Heart right ventricle (tissue), 16 donors: Measurements from ENCODE around the gene TGIF2. TPM values are rescaled to one million over a fixed set of nuclear protein-coding genes. Genes with fewer than 3 reads are reported as not detected.

Source experiments
- ATAC-seq, 8 donors: fragments of 200-7000 bp; cut with Tn5 transposase; one replicate each; pipeline ENCODE4 v1.9.1; 2020; ENCODE audit warnings: mild to moderate bottlenecking in 8 of 8, moderate library complexity in 8 of 8, moderate number of reproducible peaks in 1 of 8
- DNase-seq, 2 donors: peaks; one replicate each; pipeline ENCODE4 v3.0.0-alpha.2; 2020
- H3K27ac ChIP-seq, 10 donors: fragments of 200-600 bp; sonication (generic) in 2 of 10; one replicate each; pipeline versions ENCODE4 v1.5.0 to v1.8.0; 2020 to 2022; ENCODE audit warnings: mild to moderate bottlenecking in 3 of 10
- H3K27me3 ChIP-seq, 7 donors: fragments of 200-600 bp; one replicate each; pipeline ENCODE4 v1.8.0; 2021 to 2022; ENCODE audit warnings: mild to moderate bottlenecking in 2 of 7
- H3K36me3 ChIP-seq, 9 donors: fragments of 200-600 bp; sonication (generic) in 1 of 9; one replicate each; pipeline versions ENCODE4 v1.5.0 to v1.8.0; 2020 to 2022; ENCODE audit warnings: mild to moderate bottlenecking in 2 of 9
- H3K4me1 ChIP-seq, 9 donors: fragments of 200-600 bp; sonication (generic) in 1 of 9; one replicate each; pipeline versions ENCODE4 v1.5.0 to v1.8.0; 2020 to 2022; ENCODE audit warnings: mild to moderate bottlenecking in 4 of 9
- H3K4me3 ChIP-seq, 10 donors: fragments of 200-600 bp; sonication (generic) in 2 of 10; one replicate each; pipeline versions ENCODE4 v1.5.0 to v1.8.0; 2020 to 2022; ENCODE audit warnings: mild to moderate bottlenecking in 7 of 10, moderate library complexity in 2 of 10
- H3K9me3 ChIP-seq, 11 donors: fragments of 200-600 bp in 10 of 11; sonication (generic) in 2 of 11; one replicate each; pipeline versions ENCODE4 v1.5.0 to v1.8.0; 2013 to 2022; ENCODE audit warnings: mild to moderate bottlenecking in 2 of 11, control low read depth in 1 of 11, moderate library complexity in 1 of 11
- WGBS, 2 donors: extraction: QIAGEN DNeasy Blood & Tissue Kit; methylation state at CpG; one replicate each; pipeline ENCODE4 v1.1.7; 2013; ENCODE audit warnings: inconsistent platforms in 1 of 2; 5-methylcytosine and 5-hydroxymethylcytosine counted together
- intact Hi-C, 10 donors: fragments of 100-400 bp; cut with DNase I; formaldehyde crosslinking; loops; one replicate each; pipeline versions ENCODE4 v1.11.1 to v1.14.2; 2022
- polyA plus RNA-seq, 2 donors: library from polyadenylated mRNA; stranded (reverse); fragments of 200-250 nt; gene quantifications; one replicate each; pipeline ENCODE4 v1.2.3, GENCODE V29; 2013
- total RNA-seq, 10 donors: library from RNA; stranded (reverse); fragmentation: NEBNext Ultra II Directional in 3 of 10; extraction: Animal tissue kit (Norgen Biotek cat#: 25700) in 3 of 10; gene quantifications; one replicate each; pipeline versions ENCODE4 v1.2.1 to v1.2.4, GENCODE V29; 2021 to 2023
- TF ChIP-seq, protein P1 (sequence below), 9 donors: fragments of 200-600 bp; sonication (generic) in 2 of 9; IDR thresholded peaks; one replicate each; pipeline versions ENCODE4 v1.5.0 to v1.8.0; 2021 to 2022; ENCODE audit warnings: antibody characterized with exemption in 9 of 9, mild to moderate bottlenecking in 5 of 9, moderate library complexity in 1 of 9
- donor health status: Arrhythmogenic right ventricular cardiomyopathy.
- donor health status: ischemic (EF 13 %, LVEDD 7.1; RV severe dilation, severe dysfunction).
- donor health status: healthy with polysubstance abuse.
- donor health status: DM: no; HTN: yes; CAD: no.
- donor health status: DM: no; HTN: no; CAD: no.
- donor health status: ischemic (EF 25% LVEDD 6.9; RV normal size, moderate dysfunction).
- donor health status: ischemic (EF 25% LVEDD 5.7; RV mildly dilated, moderate dysfunction).
- donor health status: healthy.
- donor health status: DM: yes; HTN: yes; CAD: no.
- donor health status: Ischemic cardiomyopathy.
- donor health status: ischemic (EF 35%, LVEDD 5.7; RV mildly dilated, moderate dysfunction).
- donor health status: nonischemic (EF 11% LVEDD 7.7; RV severe dilation, severe dysfunction).
- donor health status: DM: yes; HTN: yes; CAD: no.
- donor health status: PGD.
- donor health status: ischemic (EF 29% LVEDD 5.4; RV normal size, mild dysfunction).
- donor health status: nonischemic (EF 23%, LVEDD 6.1; RV moderate dilation, normal function).

Gene TGIF2
- total and polyA plus RNA-seq, 12 donors, result 2.9 to 13.8 (median 6.8) TPM

- 54 to 68% methylated on average over 12 of the region's 12 CpGs for WGBS, 2 donors
- no peak overlapping the region for H3K27ac ChIP-seq
- no peaks in the 10 kb centered on the region for H3K27me3 ChIP-seq
- TF ChIP-seq, protein P1, sequence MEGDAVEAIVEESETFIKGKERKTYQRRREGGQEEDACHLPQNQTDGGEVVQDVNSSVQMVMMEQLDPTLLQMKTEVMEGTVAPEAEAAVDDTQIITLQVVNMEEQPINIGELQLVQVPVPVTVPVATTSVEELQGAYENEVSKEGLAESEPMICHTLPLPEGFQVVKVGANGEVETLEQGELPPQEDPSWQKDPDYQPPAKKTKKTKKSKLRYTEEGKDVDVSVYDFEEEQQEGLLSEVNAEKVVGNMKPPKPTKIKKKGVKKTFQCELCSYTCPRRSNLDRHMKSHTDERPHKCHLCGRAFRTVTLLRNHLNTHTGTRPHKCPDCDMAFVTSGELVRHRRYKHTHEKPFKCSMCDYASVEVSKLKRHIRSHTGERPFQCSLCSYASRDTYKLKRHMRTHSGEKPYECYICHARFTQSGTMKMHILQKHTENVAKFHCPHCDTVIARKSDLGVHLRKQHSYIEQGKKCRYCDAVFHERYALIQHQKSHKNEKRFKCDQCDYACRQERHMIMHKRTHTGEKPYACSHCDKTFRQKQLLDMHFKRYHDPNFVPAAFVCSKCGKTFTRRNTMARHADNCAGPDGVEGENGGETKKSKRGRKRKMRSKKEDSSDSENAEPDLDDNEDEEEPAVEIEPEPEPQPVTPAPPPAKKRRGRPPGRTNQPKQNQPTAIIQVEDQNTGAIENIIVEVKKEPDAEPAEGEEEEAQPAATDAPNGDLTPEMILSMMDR (IDR thresholded peaks at IDR 0.05), result peak in 4 of 9 donors; percentile 7 to 30 (median 22)
- peaks cover 8 to 81% (median 41%) of the 10 kb centered on the region in 9 donors for H3K4me1 ChIP-seq
- intact Hi-C loops, result loop anchor here in 1 of 10 donors (10.0 kb wide), 1 partner anchor 83 kb away; no protein-coding TSS in a partner anchor
- ATAC-seq, result no peak
- peaks cover 0 to 53% (median 40%) of the 10 kb centered on the region in 9 donors for H3K36me3 ChIP-seq
- no peaks in the 10 kb centered on the region for H3K9me3 ChIP-seq
- DNase-seq, result no peak
- no peak overlapping the region for H3K4me3 ChIP-seq
Measured at GRCh38 chr20:36548006-36548315, 25.4 kb upstream of the TGIF2 start.

DNA sequence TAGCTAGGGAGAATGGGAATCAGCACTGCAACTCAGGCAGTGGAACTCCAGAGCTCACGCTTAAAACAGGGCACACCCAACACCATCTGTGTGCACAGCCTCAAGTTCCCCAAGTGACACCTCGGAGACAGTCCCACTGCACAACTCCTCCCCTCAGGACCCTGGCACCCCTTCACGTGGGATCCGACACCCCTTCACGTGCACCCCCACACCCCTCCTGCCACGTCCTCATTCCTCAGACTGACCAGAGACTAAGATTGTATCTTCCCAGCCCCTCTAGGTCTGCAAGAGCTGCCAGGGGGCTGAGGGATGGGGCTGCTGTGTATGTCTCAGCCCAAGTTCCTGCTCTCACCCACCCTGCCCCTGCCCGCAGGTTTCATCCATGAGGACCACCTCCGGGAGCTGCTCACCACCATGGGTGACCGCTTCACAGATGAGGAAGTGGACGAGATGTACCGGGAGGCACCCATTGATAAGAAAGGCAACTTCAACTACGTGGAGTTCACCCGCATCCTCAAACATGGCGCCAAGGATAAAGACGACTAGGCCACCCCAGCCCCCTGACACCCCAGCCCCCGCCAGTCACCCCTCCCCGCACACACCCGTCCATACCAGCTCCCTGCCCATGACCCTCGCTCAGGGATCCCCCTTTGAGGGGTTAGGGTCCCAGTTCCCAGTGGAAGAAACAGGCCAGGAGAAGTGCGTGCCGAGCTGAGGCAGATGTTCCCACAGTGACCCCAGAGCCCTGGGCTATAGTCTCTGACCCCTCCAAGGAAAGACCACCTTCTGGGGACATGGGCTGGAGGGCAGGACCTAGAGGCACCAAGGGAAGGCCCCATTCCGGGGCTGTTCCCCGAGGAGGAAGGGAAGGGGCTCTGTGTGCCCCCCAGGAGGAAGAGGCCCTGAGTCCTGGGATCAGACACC, 24.4 kb upstream of the TGIF2 start:
- no peak overlapping the region for H3K4me3 ChIP-seq
- DNase-seq (no peak), ATAC-seq (peak in 3 of 8 donors; percentile 2 to 3 (median 2))
- no peaks in the 10 kb centered on the region for H3K27me3 ChIP-seq
- peaks cover 0 to 53% (median 40%) of the 10 kb centered on the region in 9 donors for H3K36me3 ChIP-seq
- 76 to 79% methylated on average over 23 of the region's 23 CpGs for WGBS, 2 donors
- intact Hi-C loops, result loop anchor here in 1 of 10 donors (10.0 kb wide), 1 partner anchor 84 kb away; no protein-coding TSS in a partner anchor
- peak overlapping the region in 9 of 10 donors; percentile 1 to 71 (median 51) for H3K27ac ChIP-seq
- H3K4me1 ChIP-seq, result peaks cover 5 to 71% (median 33%) of the 10 kb centered on the region in 9 donors
- H3K9me3 ChIP-seq, result no peaks in the 10 kb centered on the region
- TF ChIP-seq, protein P1 (IDR thresholded peaks at IDR 0.05), result no peak

GRCh38 chr20:36549628-36549941, 23.8 kb upstream of the TGIF2 start:
- peak overlapping the region in 9 of 10 donors; percentile 1 to 71 (median 51) for H3K27ac ChIP-seq
- H3K36me3 ChIP-seq, result peaks cover 0 to 53% (median 40%) of the 10 kb centered on the region in 9 donors
- DNase-seq (no peak), ATAC-seq (peak in 7 of 8 donors; percentile 1 to 43 (median 3))
- H3K27me3 ChIP-seq, result no peaks in the 10 kb centered on the region
- peaks cover 2 to 65% (median 27%) of the 10 kb centered on the region in 9 donors for H3K4me1 ChIP-seq
- WGBS, 2 donors, result 81 to 87% methylated on average over 9 of the region's 9 CpGs
- H3K9me3 ChIP-seq, result no peaks in the 10 kb centered on the region
- intact Hi-C loops, result loop anchor here in 1 of 10 donors (10.0 kb wide), 1 partner anchor 85 kb away; no protein-coding TSS in a partner anchor
- TF ChIP-seq, protein P1 (IDR thresholded peaks at IDR 0.05), result no peak
- H3K4me3 ChIP-seq, result no peak overlapping the region

GRCh38 chr20:36549942-36550789, 23.2 kb upstream of the TGIF2 start:
- TF ChIP-seq, protein P1 (IDR thresholded peaks at IDR 0.05), result no peak

More at GRCh38 chr20:36549942-36550789, 23.2 kb upstream of the TGIF2 start:
- H3K36me3 ChIP-seq, result peaks cover 0 to 47% (median 34%) of the 10 kb centered on the region in 9 donors
- ATAC-seq, result peak; percentile 23 to 51 (median 42)
- intact Hi-C loops, result loop anchor here in 3 of 10 donors (10.0 kb wide), 3 partner anchors 85 to 335 kb away; no protein-coding TSS in a partner anchor
- H3K4me3 ChIP-seq, result no peak overlapping the region
- peak; percentile 30 to 59 for DNase-seq
- no peaks in the 10 kb centered on the region for H3K9me3 ChIP-seq
- H3K4me1 ChIP-seq, result peaks cover 2 to 59% (median 23%) of the 10 kb centered on the region in 9 donors
- H3K27me3 ChIP-seq, result no peaks in the 10 kb centered on the region
- H3K27ac ChIP-seq, result peak overlapping the region in 9 of 10 donors; percentile 14 to 71 (median 51)
- WGBS, 2 donors, result 71% methylated on average over 16 of the region's 16 CpGs
